T-helper 2 cell (primary cell): ENCODE data around the gene SPANXN1.
A peak's percentile ranks its signal among the peaks of the same experiment; 100 is the strongest.
"Not testable (repeated sequence)": the region's sequence is repeated elsewhere in the genome, so short reads cannot be mapped to it uniquely, and the experiment has no call there.

Experiments
- DNase-seq, 5 experiments: peaks; one replicate each; pipeline versions ENCODE4 v3.0.0 to v3.0.0-alpha.2; 2012 to 2022
- total RNA-seq, 2 donors: gene quantifications; one replicate each; lab custom pipeline; 2026; lab: John Stamatoyannopoulos, UW

SPANXN1 gene
- 0 reads per million in 2 donors for total RNA-seq

GRCh38 chrX:145247203-145247602 lies at the start of gene SPANXN1:
Gene SPANXN1 (plus strand): TSS chrX:145247503. CDS start chrX:145247587, 84 bp downstream.
- DNase-seq: not testable (repeated sequence)

GRCh38 chrX:145199078-145199477 lies 48.2 kb upstream of the SPANXN1 start:
- no peak for DNase-seq

GRCh38 chrX:145213504-145213903 lies 33.8 kb upstream of the SPANXN1 start:
- DNase-seq: no peak

- DNase-seq: peak in 1 of 5 experiments; percentile 0
These were observed 44.9 kb downstream of the SPANXN1 start for GRCh38 chrX:145292218-145292617.
